GM21528 (cell line): ENCODE measurements around the gene TMC7.
A peak's percentile ranks its signal among the peaks of the same experiment; 100 is the strongest.

Experiments used
- ATAC-seq: cut with Tn5 transposase; IDR thresholded peaks from one replicate; pipeline ENCODE4 v1.9.1; 2021; ENCODE audit warnings: mild to moderate bottlenecking, moderate library complexity; ENCODE audit not compliant: unreplicated experiment, low FRiP score

TMC7 gene

GRCh38 chr16:19021747-19022146, 38.0 kb downstream of the TMC7 start:
- no peak for ATAC-seq

- no peak for ATAC-seq
Observed at GRCh38 chr16:19027416-19027815, 43.7 kb downstream of the TMC7 start.

- ATAC-seq: no peak
Observed at GRCh38 chr16:19029980-19030379, 46.2 kb downstream of the TMC7 start.

- ATAC-seq: no peak
Observed at GRCh38 chr16:19031738-19032137, 48.0 kb downstream of the TMC7 start.

- ATAC-seq: no peak
Observed at GRCh38 chr16:19033761-19034160, 50.0 kb downstream of the TMC7 start.

- no peak for ATAC-seq
Observed at GRCh38 chr16:19040400-19040799, 56.7 kb downstream of the TMC7 start.

GRCh38 chr16:19044769-19045168, 61.0 kb downstream of the TMC7 start:
- ATAC-seq: no peak

- ATAC-seq: no peak
Observed at GRCh38 chr16:19046062-19046461, 62.3 kb downstream of the TMC7 start.

GRCh38 chr16:19062706-19063105, 79.0 kb downstream of the TMC7 start:
- ATAC-seq: no peak

- no peak for ATAC-seq
Observed at GRCh38 chr16:19066988-19067348, 83.2 kb downstream of the TMC7 start.

- peak; percentile 89 for ATAC-seq
Observed at GRCh38 chr16:19067349-19068236, 83.9 kb downstream of the TMC7 start, which contains the start of gene COQ7. COQ7 (plus strand) TSS chr16:19067614; CDS start chr16:19067665, 51 bp downstream.

- ATAC-seq: no peak
Observed at GRCh38 chr16:19068237-19068815, 84.6 kb downstream of the TMC7 start.

- ATAC-seq: no peak
Observed at GRCh38 chr16:19071811-19072777, 88.4 kb downstream of the TMC7 start.

- ATAC-seq: no peak
Observed at GRCh38 chr16:19073344-19073743, 89.6 kb downstream of the TMC7 start.

- ATAC-seq: no peak
Observed at GRCh38 chr16:19073863-19074262, 90.1 kb downstream of the TMC7 start.

GRCh38 chr16:19075511-19075910, 91.8 kb downstream of the TMC7 start:
- ATAC-seq: no peak

GRCh38 chr16:19077879-19078278, 94.1 kb downstream of the TMC7 start:
- ATAC-seq: no peak

- no peak for ATAC-seq
Observed at GRCh38 chr16:19083670-19084069, 99.9 kb downstream of the TMC7 start.

GRCh38 chr16:19084139-19084538, 100.4 kb downstream of the TMC7 start:
- no peak for ATAC-seq

GRCh38 chr16:19084879-19085278, 101.1 kb downstream of the TMC7 start:
- no peak for ATAC-seq

GRCh38 chr16:19085679-19086200, 102.0 kb downstream of the TMC7 start:
- no peak for ATAC-seq
